Esophagus muscularis mucosa (tissue), 3 donors: ENCODE measurements around the gene CRPPA.

Experiments used
- POLR2AphosphoS5 ChIP-seq, 2 donors: sonication (generic); formaldehyde crosslinking; IDR thresholded peaks; one replicate each; pipeline ENCODE4 v1.6.1; 2017; ENCODE audit warnings: antibody characterized with exemption in 2 of 2
- TF ChIP-seq, protein P1 (sequence below), 3 experiments: fragments of 200-600 bp in 2 of 3; fragments of 450-650 bp in 1 of 3; sonication (generic) in 2 of 3; IDR thresholded peaks; one replicate each; pipeline ENCODE4 v1.5.1; 2017 to 2019; ENCODE audit warnings: antibody characterized with exemption in 3 of 3, mild to moderate bottlenecking in 2 of 3, moderate library complexity in 1 of 3

DNA sequence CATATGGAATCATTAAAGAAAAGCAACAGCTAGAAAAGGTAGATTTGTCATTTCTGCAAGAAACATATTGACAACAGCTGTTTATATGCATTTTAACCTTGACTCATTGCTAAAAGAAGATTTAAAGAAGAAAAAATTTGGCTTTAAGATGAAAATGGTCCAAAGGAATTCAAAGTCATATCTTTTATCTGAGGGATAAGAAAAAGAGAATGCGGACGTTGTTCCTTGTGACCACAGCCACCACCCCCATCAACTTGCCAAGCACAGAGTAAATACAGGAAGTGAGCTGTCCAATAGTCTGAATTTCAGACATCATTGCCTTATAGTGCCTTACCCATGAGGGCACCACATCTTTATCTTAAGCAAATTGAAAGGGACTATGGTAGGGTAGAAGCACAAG is 7.3 kb upstream of the CRPPA start:
- TF ChIP-seq, protein P1, sequence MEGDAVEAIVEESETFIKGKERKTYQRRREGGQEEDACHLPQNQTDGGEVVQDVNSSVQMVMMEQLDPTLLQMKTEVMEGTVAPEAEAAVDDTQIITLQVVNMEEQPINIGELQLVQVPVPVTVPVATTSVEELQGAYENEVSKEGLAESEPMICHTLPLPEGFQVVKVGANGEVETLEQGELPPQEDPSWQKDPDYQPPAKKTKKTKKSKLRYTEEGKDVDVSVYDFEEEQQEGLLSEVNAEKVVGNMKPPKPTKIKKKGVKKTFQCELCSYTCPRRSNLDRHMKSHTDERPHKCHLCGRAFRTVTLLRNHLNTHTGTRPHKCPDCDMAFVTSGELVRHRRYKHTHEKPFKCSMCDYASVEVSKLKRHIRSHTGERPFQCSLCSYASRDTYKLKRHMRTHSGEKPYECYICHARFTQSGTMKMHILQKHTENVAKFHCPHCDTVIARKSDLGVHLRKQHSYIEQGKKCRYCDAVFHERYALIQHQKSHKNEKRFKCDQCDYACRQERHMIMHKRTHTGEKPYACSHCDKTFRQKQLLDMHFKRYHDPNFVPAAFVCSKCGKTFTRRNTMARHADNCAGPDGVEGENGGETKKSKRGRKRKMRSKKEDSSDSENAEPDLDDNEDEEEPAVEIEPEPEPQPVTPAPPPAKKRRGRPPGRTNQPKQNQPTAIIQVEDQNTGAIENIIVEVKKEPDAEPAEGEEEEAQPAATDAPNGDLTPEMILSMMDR (IDR thresholded peaks at IDR 0.05): no peak
- no peak for TF ChIP-seq POLR2AphosphoS5 (IDR thresholded peaks at IDR 0.05)
